Stimulated activated CD8-positive, alpha-beta memory T cell treated with anti-CD3 and anti-CD28 coated beads, Interleukin-4, amount 100 ng/mL, for 24 hours (primary cell): ENCODE measurements around the gene EIF5AL1.
"Not testable (repeated sequence)": the region's sequence is repeated elsewhere in the genome, so short reads cannot be mapped to it uniquely, and the experiment has no call there.

Experiments used
- DNase-seq: peaks from one replicate; pipeline ENCODE4 v3.0.0-alpha.2; 2020; ENCODE audit warnings: low read depth

EIF5AL1 gene

DNA sequence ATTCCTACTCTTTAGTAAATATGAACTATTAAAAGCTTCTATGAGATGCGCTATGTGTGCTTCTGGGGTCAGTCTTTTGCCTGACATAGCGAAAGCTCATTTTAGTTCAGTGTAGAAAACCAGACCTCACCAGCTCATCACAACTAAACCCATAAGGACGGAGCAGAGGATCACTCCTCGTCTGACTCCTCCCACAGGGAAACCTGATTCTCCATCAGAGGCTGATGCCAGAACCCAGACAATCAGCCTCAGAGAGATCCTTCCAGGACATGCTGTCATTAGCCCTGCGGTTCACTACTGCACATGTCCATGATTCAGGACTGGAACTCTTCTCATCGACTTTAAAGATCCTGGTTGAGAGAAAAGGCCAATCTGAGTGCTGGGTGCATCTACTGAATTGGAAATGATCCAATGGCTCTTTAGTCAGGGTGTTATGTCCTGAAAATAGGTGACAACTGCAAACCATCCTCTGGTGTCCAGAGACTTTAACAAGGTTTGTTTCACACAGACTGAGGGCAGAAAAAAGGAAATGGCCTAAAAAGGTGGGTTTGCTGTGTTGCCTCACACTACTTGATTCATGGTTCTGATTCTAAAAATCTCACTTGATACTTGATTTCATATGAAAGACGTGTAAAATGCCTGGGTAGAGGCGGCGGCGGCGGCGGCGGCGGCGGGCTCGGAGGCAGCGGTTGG, at the start of gene EIF5AL1:
TSS of gene EIF5AL1 (plus strand) at position 643 of the 693 bp plus-strand sequence. CDS start 117 bp downstream, outside the sequence.
- not testable (repeated sequence) for DNase-seq

DNA sequence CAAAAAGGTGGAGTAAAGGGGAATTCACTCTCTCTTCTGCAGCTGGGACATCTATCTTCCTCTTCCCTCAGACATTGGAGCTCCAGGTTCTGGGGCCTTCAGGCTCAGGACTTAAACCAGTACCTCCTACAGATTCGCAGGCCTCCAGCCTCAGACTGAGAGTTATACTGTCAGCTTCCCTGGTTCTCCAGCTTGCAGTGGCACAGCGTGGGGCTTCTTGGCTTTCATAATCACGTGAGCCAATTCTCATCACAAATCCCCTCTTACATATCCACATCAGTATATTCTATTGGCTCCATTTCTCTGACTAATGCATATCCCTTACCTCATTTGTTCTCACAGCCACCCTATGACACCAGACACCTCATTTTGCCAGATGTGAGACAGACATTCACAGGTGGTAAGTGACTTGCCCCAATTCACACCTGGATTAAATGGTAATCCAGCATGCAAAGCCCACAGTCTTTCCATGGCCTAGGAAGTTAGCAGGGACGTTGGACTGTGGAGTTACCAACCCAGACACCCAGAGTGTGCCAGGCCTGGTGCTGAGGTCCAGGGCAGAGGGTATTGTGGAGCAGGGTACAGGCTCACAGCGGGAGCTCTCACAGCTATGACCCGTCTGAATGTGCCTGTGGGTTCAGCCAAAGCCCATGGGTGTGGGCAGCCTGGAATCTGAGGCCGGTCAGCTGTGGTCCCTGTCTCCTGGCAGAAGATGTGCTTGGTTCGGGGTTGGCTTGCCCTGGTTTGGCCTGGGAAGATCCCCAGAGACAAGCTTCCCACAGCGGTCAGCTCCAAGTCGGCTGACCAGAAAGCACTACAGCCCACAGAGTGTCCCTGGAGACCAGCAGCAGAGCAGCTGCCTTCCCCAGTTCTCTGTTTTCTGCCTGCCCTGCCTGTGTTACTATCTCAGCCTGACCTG, 48.5 kb upstream of the EIF5AL1 start:
- no peak for DNase-seq

DNA sequence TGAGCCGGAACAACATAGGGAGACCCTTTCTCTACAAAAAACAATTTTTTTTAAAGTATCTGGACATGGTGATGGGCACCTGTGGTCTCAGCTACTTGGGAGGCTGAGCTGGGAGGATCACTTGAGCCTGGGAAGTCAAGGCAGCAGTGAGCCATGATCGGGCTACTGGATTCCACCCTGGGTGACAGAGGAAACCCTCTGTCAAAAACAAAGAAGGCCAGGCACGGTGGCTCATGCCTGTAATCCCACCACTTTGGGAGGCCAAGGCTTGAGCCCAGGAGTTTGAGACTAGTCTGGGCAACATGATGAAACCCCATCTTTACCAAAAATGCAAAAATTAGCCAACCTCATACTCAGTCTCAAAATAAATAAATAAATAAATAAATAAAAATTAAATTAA, 47.0 kb upstream of the EIF5AL1 start:
- no peak for DNase-seq

- DNase-seq, result no peak
These were observed 44.2 kb upstream of the EIF5AL1 start for GRCh38 chr10:79468015-79468560.

DNA sequence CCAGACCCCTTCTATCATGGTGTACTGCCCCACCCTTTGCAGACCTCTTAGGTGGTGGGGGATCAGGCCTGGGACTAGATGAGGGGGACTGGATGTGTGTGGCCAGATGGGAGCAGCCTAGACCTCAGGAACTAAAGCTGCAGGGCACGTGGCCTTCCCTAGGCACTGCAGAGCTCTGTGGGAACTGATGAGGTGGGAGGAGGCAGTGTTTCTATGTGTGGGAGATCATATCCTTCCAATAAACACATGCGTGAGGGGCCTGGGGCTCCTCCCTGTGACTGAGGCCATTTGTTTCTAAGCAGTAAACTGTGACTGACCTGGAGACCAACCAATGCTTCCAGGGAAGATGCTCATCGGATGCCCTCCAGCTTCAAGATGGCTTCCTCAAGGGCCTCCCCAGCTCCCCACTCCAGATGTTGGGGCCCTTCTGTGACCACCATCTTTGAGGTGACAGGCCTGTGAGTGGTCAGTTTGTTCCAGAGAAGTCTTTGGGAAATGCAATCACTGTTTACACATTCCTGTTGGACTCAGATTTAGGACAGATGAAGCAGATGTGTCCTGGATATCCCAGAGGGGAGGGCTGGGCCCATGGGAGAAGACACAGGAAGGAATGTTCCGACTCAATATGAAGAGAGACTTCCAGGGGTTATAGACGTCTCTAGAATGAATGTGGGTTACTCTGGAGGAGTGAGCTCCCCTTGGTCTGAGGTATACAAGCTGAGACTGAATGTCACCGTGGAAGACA, 43.3 kb upstream of the EIF5AL1 start:
- DNase-seq, result no peak

DNA sequence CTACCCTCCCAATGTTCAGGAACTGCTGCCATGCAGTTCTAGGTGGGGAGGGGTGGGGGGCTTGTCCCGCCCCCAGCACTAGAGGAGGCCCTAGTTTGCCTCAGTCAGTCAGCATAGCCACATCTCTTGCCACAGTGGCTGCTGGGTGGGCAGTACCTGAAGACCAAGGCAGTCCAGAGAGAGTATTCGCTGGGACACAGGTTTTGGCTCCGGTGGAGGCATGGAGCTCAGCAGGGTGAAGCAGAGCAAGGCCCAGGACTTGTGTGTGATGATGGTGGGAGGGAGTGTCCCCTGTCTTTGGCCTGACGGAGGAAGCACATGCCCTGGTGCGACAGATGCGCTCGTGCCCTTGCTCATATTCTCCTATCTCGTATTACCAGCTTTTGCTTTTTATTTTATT, 42.2 kb upstream of the EIF5AL1 start:
- no peak for DNase-seq

DNA sequence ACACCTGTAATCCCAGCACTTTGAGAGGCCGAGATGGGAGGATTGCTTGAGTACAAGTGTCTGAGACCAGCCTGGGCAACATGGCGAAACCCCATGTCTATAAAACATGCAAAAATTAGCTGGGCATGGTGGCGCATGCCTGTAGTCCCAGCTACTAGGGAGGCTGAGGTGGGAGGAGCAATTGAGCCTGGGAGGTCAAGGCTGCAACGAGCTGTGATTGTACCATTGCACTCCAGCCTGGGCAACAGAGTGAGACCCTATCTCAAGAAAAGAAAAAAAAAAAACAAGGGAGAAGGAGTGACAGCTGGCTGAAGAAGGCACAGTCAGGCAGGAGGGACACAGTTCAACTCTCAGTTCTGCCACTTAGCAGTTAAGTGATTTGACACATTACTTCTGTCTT, 40.6 kb upstream of the EIF5AL1 start:
- no peak for DNase-seq

DNA sequence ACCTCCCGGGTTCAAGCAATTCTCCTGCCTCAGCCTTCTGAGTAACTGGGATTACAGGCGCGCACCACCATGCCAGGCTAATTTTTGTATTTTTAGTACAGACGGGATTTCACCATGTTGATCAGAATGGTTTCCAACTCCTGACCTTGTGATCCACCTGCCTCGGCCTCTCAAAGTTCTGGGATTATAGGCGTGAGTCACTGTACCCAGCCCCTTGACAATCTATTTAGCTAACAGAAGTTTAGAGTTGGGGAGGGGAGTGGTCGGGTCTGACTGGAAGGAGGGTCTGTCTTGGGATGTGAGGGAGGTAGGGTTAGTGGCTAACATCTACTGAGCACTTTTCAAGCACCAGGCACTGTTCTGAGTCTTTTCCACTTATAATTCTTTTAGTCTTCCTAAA, 39.9 kb upstream of the EIF5AL1 start:
- DNase-seq, result no peak

DNA sequence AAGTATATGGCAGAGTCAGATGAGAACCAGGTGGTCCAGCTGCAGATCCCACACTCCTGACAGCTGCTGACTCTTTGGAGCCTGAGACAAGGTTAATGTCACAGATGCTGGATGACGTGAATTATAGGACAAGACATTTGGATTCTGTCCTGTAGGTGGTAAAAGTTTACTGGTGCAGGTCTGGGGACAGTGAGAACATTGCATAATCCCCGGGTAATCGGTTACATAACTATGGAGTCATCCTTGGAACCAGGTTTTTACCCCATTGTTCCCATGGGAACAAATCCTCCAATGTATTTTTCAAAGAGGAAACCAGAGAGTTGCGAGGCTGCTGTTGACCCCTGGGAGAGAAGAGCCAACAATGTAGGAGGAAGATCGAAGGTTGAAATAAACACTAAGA, 39.4 kb upstream of the EIF5AL1 start:
- no peak for DNase-seq

DNA sequence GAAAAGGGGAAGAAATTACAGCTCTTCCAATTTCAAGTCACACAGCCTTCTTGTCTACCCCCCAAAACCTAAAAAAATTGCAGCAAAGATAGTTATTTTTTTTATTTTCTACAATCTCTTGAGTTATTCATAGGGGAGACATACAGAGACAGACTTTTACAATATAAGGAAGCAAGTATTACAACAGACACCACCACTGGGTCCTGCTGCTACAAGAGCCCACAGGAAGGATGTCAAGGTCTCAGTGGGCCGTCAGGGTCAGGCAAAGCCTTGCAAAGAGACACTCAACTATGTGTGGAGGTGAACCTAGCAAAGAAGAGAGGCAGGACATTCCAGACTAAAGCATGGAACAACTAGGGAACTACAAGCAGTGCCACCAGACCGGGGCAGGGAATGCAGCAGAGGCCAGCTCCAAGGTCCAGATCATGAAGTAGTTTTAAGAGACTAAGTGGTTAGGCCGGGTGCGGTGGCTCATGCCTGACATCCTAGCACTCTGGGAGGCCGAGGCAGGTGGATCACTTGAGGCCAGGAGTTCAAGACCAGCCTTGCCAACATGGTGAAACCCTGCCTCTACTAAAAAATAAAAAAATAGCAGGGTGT, 38.7 kb upstream of the EIF5AL1 start:
- no peak for DNase-seq

- DNase-seq, result no peak
These were observed 37.1 kb upstream of the EIF5AL1 start for GRCh38 chr10:79475119-79475653.

DNA sequence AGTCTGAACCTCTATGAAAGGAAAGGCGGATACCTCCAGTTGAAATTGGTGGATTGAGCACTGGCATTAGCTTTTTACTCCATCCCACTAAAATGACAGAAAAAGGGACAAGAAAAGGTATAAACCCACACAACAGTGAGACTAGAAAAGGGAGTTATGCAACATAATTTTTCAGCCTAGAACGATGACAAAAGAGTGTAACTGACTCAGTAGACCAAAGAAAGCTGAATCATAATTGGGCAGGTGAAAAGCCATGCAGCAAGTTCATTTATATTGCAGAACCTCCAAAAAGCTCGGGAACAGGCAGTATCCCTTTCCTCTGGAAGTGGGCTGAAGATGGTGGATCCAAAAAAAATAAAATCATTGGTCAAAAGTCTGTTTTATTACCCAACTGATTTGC, 36.5 kb upstream of the EIF5AL1 start:
- no peak for DNase-seq

DNA sequence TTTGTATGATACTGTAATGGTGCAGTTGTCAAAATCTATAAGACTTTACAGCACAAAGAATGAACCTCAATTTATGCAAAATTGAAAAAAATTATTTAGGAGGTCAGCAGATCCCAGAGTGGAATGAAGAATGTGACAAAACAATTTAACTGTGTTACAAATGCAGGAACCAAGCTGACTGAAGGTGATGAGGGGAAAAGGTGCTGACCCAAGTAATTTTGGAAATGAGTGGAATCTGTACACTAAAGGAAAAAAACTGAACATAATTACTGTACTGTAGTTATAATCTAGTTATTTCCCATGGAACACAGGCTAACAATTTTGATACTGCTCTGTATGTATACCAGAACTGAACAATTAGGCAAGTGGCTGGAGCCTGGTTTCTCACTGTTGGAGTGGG, 35.7 kb upstream of the EIF5AL1 start:
- no peak for DNase-seq

DNA sequence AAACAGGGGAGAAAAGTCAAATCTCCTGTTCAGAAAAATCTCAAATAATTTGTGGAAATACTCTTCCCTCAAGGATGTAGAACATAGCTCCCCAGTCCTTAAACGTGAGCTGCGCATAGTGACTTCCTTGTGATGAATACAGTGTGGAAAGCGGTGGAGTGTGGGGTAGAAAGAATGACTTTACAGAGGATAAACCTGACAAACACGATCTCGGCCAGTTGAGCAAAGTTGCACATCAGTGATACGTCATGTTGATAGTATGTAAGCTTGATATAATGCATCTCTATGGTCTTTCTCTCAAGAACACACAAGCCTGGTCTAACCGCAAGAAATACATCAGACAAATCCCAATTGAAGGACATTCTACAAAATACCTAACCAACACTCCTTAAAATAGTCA, 34.9 kb upstream of the EIF5AL1 start:
- DNase-seq, result no peak

GRCh38 chr10:79479283-79479909, 32.9 kb upstream of the EIF5AL1 start:
- DNase-seq, result no peak

GRCh38 chr10:79482304-79482703, 30.0 kb upstream of the EIF5AL1 start:
- DNase-seq, result no peak

DNA sequence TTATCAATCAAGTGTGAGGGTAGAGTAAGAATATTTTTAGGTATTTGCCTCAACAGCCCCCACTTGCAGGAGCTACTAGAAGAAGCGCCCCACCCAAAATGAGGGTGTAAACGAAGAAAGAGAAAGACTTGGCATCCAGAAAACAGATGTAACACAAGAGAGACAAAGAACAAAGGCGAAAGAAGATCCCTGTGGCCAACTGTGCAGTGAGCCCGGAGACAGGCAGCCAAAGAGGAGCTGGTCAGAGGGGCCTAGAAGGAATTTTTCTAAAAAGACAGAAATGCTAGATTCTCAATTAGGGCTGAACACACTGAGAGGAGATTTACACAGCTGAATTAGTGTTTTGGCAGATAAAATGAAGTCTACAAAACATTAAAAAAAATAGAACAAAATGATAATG, 29.6 kb upstream of the EIF5AL1 start:
- DNase-seq, result no peak

DNA sequence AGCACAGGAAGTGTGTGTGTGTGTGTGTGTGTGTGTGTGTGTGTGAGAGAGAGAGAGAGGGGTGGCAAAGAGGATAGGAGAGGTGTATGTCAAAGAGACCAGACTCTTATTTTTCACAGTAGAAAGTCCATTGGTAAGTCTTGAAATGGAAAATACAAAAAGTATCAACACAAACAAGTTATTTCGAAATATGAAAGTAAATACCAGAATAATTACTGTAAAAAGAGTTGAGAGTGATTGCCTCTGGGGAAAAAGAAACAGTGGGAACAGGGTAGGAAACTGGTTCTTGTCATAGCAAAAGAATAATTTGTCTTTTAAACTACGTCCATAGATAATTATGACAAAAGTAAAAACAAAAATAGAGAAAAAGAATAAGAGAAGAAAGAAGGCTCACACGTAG, 29.0 kb upstream of the EIF5AL1 start:
- no peak for DNase-seq

DNA sequence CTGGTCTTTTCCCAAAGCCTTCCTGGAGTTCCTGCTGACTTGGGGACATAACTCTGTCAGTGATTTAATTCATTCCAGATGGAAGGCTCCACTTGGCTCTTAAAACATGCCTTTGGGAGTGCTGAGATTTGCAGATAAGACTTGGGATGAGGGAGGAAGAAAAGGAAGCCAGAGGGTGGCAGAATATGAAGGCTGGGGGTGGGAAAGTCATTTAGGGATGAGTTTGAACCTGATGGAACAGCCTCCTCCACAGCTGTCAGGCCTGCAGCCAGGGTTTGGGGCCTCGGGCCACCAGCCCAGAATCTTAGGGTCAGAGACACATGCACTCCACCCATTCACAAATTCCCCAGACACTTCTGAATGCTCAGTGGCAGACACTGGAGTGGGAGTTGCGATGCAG, 28.4 kb upstream of the EIF5AL1 start:
- DNase-seq, result no peak

GRCh38 chr10:79484476-79484875, 27.9 kb upstream of the EIF5AL1 start:
- DNase-seq, result no peak
